ENCODE measurements around the gene SCYGR2. TPM values are rescaled to one million over a fixed set of nuclear protein-coding genes. Genes with fewer than 3 reads are reported as not detected.
A peak's percentile ranks its signal among the peaks of the same experiment; 100 is the strongest.
"Not testable (repeated sequence)": the region's sequence is repeated elsewhere in the genome, so short reads cannot be mapped to it uniquely, and the experiment has no call there.

Gene SCYGR2
- total RNA-seq, result not detected
- polyA plus RNA-seq, result not detected

GRCh38 chr2:227598835-227599503 lies at the start of gene SCYGR2:
TSS of gene SCYGR2 (plus strand) at chr2:227598893. CDS start at chr2:227598893, 0 bp downstream.
- H3K27me3 ChIP-seq (ENCODE audit: insufficient read depth, low read length); CTCF ChIA-PET (ENCODE audit: partially characterized antibody); H3K27ac Mint-ChIP-seq; H3K36me3 ChIP-seq (ENCODE audit: insufficient read depth, low read length); H3K9me3 Mint-ChIP-seq; intact Hi-C loops (cut with micrococcal nuclease); POLR2A ChIA-PET (ENCODE audit: partially characterized antibody); DNase-seq; H3K4me3 Mint-ChIP-seq; H3K27ac ChIP-seq (ENCODE audit: low read depth, low read length); H3K4me1 Mint-ChIP-seq; H3K4me1 ChIP-seq (ENCODE audit: insufficient read depth, low read length); H3K36me3 Mint-ChIP-seq; H3K9me3 ChIP-seq (ENCODE audit: control insufficient read depth in 1 of 2, low read length in 2 of 2); H3K4me3 ChIP-seq (ENCODE audit: low read length in 2 of 2): not testable (repeated sequence)
- H3K27me3 Mint-ChIP-seq, result peaks cover 16 to 33% of the 10 kb centered on the region in 2 donors

- peaks cover 40 to 66% of the 10 kb centered on the region in 2 donors for H3K36me3 Mint-ChIP-seq
- H3K27me3 Mint-ChIP-seq, result no peaks in the 10 kb centered on the region
- no peak for DNase-seq
- no peaks in the 10 kb centered on the region for H3K27me3 ChIP-seq (ENCODE audit: insufficient read depth, low read length)
- no peaks in the 10 kb centered on the region for H3K9me3 Mint-ChIP-seq
- H3K4me3 Mint-ChIP-seq, result no peak overlapping the region
- H3K4me1 Mint-ChIP-seq, result peaks cover 0 to 2% (median 0%) of the 10 kb centered on the region in 4 donors
- no peaks in the 10 kb centered on the region for H3K9me3 ChIP-seq (ENCODE audit: control insufficient read depth in 1 of 2, low read length in 2 of 2)
- CTCF ChIA-PET (ENCODE audit: partially characterized antibody), result interaction anchor here (1.1 kb wide), 1 partner anchor 72 kb away, joined by 3 read pairs; no protein-coding TSS in a partner anchor
- no peaks in the 10 kb centered on the region for H3K4me1 ChIP-seq (ENCODE audit: insufficient read depth, low read length)
- no peak overlapping the region for H3K4me3 ChIP-seq (ENCODE audit: low read length in 2 of 2)
- H3K36me3 ChIP-seq (ENCODE audit: insufficient read depth, low read length), result peaks cover 12% of the 10 kb centered on the region
- POLR2A ChIA-PET (ENCODE audit: partially characterized antibody), result no interaction called here
- H3K27ac Mint-ChIP-seq, result no peak overlapping the region
- H3K27ac ChIP-seq (ENCODE audit: low read depth, low read length), result no peak overlapping the region
- intact Hi-C loops (cut with micrococcal nuclease), result no loop called here
Measured at GRCh38 chr2:227551836-227552235, 46.9 kb upstream of the SCYGR2 start.

- no peak overlapping the region for H3K4me3 ChIP-seq (ENCODE audit: low read length in 2 of 2)
- H3K27ac ChIP-seq (ENCODE audit: low read depth, low read length), result no peak overlapping the region
- peaks cover 3 to 14% of the 10 kb centered on the region in 2 donors for H3K36me3 Mint-ChIP-seq
- peaks cover 0 to 3% (median 2%) of the 10 kb centered on the region in 4 donors for H3K4me1 Mint-ChIP-seq
- H3K4me3 Mint-ChIP-seq, result no peak overlapping the region
- H3K9me3 ChIP-seq (ENCODE audit: control insufficient read depth in 1 of 2, low read length in 2 of 2), result no peaks in the 10 kb centered on the region
- no peak for DNase-seq
- no peaks in the 10 kb centered on the region for H3K27me3 Mint-ChIP-seq
- intact Hi-C loops (cut with micrococcal nuclease), result no loop called here
- H3K27ac Mint-ChIP-seq, result no peak overlapping the region
- no peaks in the 10 kb centered on the region for H3K9me3 Mint-ChIP-seq
- H3K4me1 ChIP-seq (ENCODE audit: insufficient read depth, low read length), result no peaks in the 10 kb centered on the region
- no peaks in the 10 kb centered on the region for H3K27me3 ChIP-seq (ENCODE audit: insufficient read depth, low read length)
- no peaks in the 10 kb centered on the region for H3K36me3 ChIP-seq (ENCODE audit: insufficient read depth, low read length)
- ChIA-PET POLR2A (ENCODE audit: partially characterized antibody) (no interaction called here), CTCF (ENCODE audit: partially characterized antibody) (no interaction called here)
Measured at GRCh38 chr2:227562581-227562980, 36.1 kb upstream of the SCYGR2 start.

- ChIA-PET POLR2A (ENCODE audit: partially characterized antibody) (no interaction called here), CTCF (ENCODE audit: partially characterized antibody) (interaction anchor here (1.9 kb wide), 1 partner anchor 11 kb away, joined by 5 read pairs; no protein-coding TSS in a partner anchor)
- no peaks in the 10 kb centered on the region for H3K4me1 ChIP-seq (ENCODE audit: insufficient read depth, low read length)
- no peak overlapping the region for H3K27ac ChIP-seq (ENCODE audit: low read depth, low read length)
- intact Hi-C loops (cut with micrococcal nuclease), result no loop called here
- DNase-seq, result no peak
- Mint-ChIP-seq H3K36me3 (peaks cover 0 to 2% of the 10 kb centered on the region in 2 donors), H3K27ac (peak overlapping the region in 4 of 7 donors; percentile 17 to 71 (median 40)), H3K9me3 (no peaks in the 10 kb centered on the region), H3K4me1 (peaks cover 0 to 8% (median 2%) of the 10 kb centered on the region in 4 donors), H3K27me3 (no peaks in the 10 kb centered on the region), H3K4me3 (no peak overlapping the region)
- H3K27me3 ChIP-seq (ENCODE audit: insufficient read depth, low read length), result no peaks in the 10 kb centered on the region
- no peaks in the 10 kb centered on the region for H3K9me3 ChIP-seq (ENCODE audit: control insufficient read depth in 1 of 2, low read length in 2 of 2)
- no peaks in the 10 kb centered on the region for H3K36me3 ChIP-seq (ENCODE audit: insufficient read depth, low read length)
- H3K4me3 ChIP-seq (ENCODE audit: low read length in 2 of 2), result no peak overlapping the region
Measured at GRCh38 chr2:227565080-227565479, 33.6 kb upstream of the SCYGR2 start.

DNA sequence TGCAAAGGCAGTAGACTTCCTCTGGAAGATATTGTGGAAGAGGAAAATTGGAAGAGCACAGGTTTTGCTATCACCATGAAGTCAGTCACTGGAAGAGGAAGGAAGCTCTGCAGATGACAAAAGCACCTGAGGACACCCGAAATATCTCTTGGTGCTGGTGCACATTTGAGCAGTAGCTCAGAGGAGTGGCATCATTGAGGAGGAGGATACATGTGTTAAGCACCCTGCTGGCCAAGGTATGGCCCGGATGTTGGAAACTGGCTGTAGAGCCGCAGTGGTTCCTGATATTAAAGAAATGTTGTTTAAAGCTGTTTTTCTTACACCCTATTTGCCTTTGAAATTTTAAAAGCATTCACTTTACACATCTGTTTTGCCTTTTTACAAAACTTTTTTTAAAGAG lies 32.7 kb upstream of the SCYGR2 start:
- H3K27me3 Mint-ChIP-seq, result no peaks in the 10 kb centered on the region
- H3K36me3 Mint-ChIP-seq, result peaks cover 0 to 2% of the 10 kb centered on the region in 2 donors
- no peak overlapping the region for H3K4me3 Mint-ChIP-seq
- H3K36me3 ChIP-seq (ENCODE audit: insufficient read depth, low read length), result no peaks in the 10 kb centered on the region
- no peaks in the 10 kb centered on the region for H3K9me3 Mint-ChIP-seq
- CTCF ChIA-PET (ENCODE audit: partially characterized antibody), result interaction anchor here (1.9 kb wide), 1 partner anchor 12 kb away, joined by 5 read pairs; no protein-coding TSS in a partner anchor
- H3K4me3 ChIP-seq (ENCODE audit: low read length in 2 of 2), result no peak overlapping the region
- peak overlapping the region in 1 of 7 donors; percentile 30 for H3K27ac Mint-ChIP-seq
- intact Hi-C loops (cut with micrococcal nuclease), result no loop called here
- no peaks in the 10 kb centered on the region for H3K27me3 ChIP-seq (ENCODE audit: insufficient read depth, low read length)
- DNase-seq, result no peak
- no peaks in the 10 kb centered on the region for H3K9me3 ChIP-seq (ENCODE audit: control insufficient read depth in 1 of 2, low read length in 2 of 2)
- no peaks in the 10 kb centered on the region for H3K4me1 ChIP-seq (ENCODE audit: insufficient read depth, low read length)
- no peak overlapping the region for H3K27ac ChIP-seq (ENCODE audit: low read depth, low read length)
- H3K4me1 Mint-ChIP-seq, result peaks cover 0 to 8% (median 2%) of the 10 kb centered on the region in 4 donors
- POLR2A ChIA-PET (ENCODE audit: partially characterized antibody), result no interaction called here

GRCh38 chr2:227568852-227569169 lies 29.9 kb upstream of the SCYGR2 start:
- peaks cover 0 to 8% (median 4%) of the 10 kb centered on the region in 4 donors for H3K4me1 Mint-ChIP-seq
- ChIA-PET POLR2A (ENCODE audit: partially characterized antibody) (no interaction called here), CTCF (ENCODE audit: partially characterized antibody) (no interaction called here)
- no peak overlapping the region for H3K27ac Mint-ChIP-seq
- no peaks in the 10 kb centered on the region for H3K9me3 Mint-ChIP-seq
- H3K4me1 ChIP-seq (ENCODE audit: insufficient read depth, low read length), result no peaks in the 10 kb centered on the region
- no peak overlapping the region for H3K27ac ChIP-seq (ENCODE audit: low read depth, low read length)
- H3K27me3 Mint-ChIP-seq, result no peaks in the 10 kb centered on the region
- H3K36me3 Mint-ChIP-seq, result no peaks in the 10 kb centered on the region
- intact Hi-C loops (cut with micrococcal nuclease), result no loop called here
- no peaks in the 10 kb centered on the region for H3K27me3 ChIP-seq (ENCODE audit: insufficient read depth, low read length)
- H3K4me3 Mint-ChIP-seq, result no peak overlapping the region
- DNase-seq, result no peak
- H3K4me3 ChIP-seq (ENCODE audit: low read length in 2 of 2), result no peak overlapping the region
- no peaks in the 10 kb centered on the region for H3K36me3 ChIP-seq (ENCODE audit: insufficient read depth, low read length)
- no peaks in the 10 kb centered on the region for H3K9me3 ChIP-seq (ENCODE audit: control insufficient read depth in 1 of 2, low read length in 2 of 2)

GRCh38 chr2:227570615-227571014 lies 28.1 kb upstream of the SCYGR2 start:
- H3K36me3 Mint-ChIP-seq, result no peaks in the 10 kb centered on the region
- H3K27me3 Mint-ChIP-seq, result peaks cover 0 to 1% of the 10 kb centered on the region in 2 donors
- peaks cover 0 to 1% (median 0%) of the 10 kb centered on the region in 8 donors for H3K9me3 Mint-ChIP-seq
- Histone ChIP-seq H3K4me3 (ENCODE audit: low read length in 2 of 2) (no peak overlapping the region), H3K36me3 (ENCODE audit: insufficient read depth, low read length) (no peaks in the 10 kb centered on the region), H3K9me3 (ENCODE audit: control insufficient read depth in 1 of 2, low read length in 2 of 2) (no peaks in the 10 kb centered on the region), H3K4me1 (ENCODE audit: insufficient read depth, low read length) (no peaks in the 10 kb centered on the region), H3K27ac (ENCODE audit: low read depth, low read length) (no peak overlapping the region), H3K27me3 (ENCODE audit: insufficient read depth, low read length) (no peaks in the 10 kb centered on the region)
- H3K4me1 Mint-ChIP-seq, result peaks cover 0 to 8% (median 2%) of the 10 kb centered on the region in 4 donors
- ChIA-PET CTCF (ENCODE audit: partially characterized antibody) (no interaction called here), POLR2A (ENCODE audit: partially characterized antibody) (no interaction called here)
- H3K4me3 Mint-ChIP-seq, result no peak overlapping the region
- peak overlapping the region in 2 of 7 donors; percentile 5 to 41 for H3K27ac Mint-ChIP-seq
- DNase-seq, result no peak
- intact Hi-C loops (cut with micrococcal nuclease), result no loop called here
